ENCODE data around the gene GPR4.

DNA sequence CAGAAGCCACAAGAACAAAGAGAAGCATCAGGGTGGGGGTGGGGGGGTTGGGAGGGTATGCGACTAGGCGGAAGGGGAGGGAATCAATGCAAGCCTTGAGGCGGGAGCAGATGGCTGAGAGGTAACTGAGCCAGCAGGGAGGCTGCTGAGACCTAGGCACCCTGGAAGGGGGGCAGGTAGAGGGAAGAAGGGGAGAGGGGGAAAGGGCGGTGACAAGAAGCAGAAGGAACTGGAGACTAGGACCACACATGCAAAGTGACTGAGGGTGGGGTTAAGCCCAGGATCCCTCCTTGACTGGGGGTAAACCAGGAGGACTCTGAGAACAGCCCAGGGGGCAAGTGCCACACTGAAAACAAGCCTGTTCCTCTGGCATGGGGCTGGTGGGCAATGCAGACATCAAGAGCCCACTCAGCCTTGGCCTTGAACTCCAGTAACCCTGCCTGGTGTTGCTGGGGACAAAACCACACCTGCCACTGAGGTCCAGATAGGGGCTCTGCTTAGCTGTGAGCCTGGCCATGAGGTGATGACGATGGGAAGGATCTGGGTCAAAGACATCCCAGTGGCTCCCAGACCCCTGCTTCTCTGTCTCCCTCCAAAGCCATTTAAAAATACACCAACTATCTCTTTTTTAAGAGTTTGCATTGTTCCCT is 37.8 kb downstream of the GPR4 start:
- TF ChIP-seq CTCF (IDR thresholded peaks at IDR 0.05) (no peak), POLR2A (IDR thresholded peaks at IDR 0.05) (no peak)
